22Rv1 (cell line): ENCODE data around the gene SPATS2L.

Experiments used
- H3K27ac ChIP-seq: fragments of 450-650 bp; 2 replicates; pipeline ENCODE4 v1.5.1; 2017
- CTCF ChIP-seq: fragments of 450-650 bp; IDR thresholded peaks from 2 replicates; pipeline ENCODE4 v1.5.1; 2017; ENCODE audit warnings: mild to moderate bottlenecking
- ZFX ChIP-seq: fragments of 450-650 bp; IDR thresholded peaks from 2 replicates; pipeline ENCODE4 v1.6.1; 2017; ENCODE audit warnings: antibody characterized with exemption, borderline replicate concordance

The SPATS2L gene

GRCh38 chr2:200422071-200422470 is 115.6 kb downstream of the SPATS2L start:
- no peak for TF ChIP-seq ZFX
- no peak overlapping the region for H3K27ac ChIP-seq

- no peak for TF ChIP-seq ZFX
- TF ChIP-seq CTCF: no peak
- H3K27ac ChIP-seq: no peak overlapping the region
Measured at GRCh38 chr2:200422532-200423261, 116.2 kb downstream of the SPATS2L start.

DNA sequence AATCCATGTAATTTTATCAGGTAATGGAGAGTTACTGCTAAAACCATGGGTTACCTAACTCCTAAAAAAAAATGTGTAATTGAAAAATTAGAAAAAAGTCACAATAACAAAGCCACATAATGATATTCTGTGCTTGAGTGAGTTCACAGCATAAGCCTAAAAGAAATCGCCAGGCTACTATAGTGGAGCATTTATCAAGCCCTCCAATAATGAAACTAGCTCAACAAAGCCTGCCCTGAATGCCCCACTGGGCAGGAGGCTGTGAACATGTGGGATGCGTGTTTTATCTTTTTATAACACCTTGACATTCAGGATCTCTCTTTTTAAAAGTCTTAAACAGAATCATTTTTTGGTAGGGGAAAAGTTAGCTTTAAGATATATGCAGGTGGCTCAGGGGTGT is 117.0 kb downstream of the SPATS2L start:
- no peak overlapping the region for H3K27ac ChIP-seq
- TF ChIP-seq CTCF: no peak
- TF ChIP-seq ZFX: no peak

DNA sequence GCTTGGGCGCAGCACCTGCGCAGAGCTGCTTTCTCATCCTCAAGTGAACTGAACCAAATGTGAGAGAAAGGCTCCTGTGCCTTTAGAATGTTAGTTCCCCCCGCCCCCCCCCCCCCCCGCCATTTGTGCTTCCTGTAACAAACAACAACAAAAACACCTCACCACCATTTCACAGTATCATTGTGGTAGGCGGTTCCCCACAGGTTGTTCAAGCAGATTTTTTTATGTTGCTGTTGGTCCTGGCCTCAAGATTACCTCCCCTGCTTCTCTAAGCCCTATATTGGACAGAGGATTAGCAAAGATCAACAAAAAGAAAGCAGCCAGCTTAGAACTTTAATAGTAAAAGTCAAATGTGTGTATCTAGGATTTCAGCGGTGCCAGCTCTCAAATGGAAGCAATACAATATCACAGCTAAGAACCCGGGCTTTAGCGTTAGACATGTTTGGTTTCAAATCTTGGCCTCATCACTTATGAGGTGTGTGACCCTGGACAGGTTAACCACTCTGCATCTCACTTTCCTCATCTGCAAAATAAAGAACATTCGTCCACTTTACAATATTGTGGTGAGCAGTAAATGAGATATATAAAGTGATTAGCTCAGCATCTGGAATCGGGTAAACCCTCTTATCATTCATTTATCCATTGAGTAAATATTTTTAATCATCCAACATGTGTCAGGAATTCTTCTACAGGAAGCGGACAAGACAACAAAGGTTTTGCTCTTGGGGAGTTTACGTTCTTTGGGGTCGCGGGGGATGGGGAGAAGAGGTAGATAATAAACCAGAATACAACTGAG is 118.7 kb downstream of the SPATS2L start:
- H3K27ac ChIP-seq: no peak overlapping the region
- TF ChIP-seq CTCF: no peak
- TF ChIP-seq ZFX: no peak

DNA sequence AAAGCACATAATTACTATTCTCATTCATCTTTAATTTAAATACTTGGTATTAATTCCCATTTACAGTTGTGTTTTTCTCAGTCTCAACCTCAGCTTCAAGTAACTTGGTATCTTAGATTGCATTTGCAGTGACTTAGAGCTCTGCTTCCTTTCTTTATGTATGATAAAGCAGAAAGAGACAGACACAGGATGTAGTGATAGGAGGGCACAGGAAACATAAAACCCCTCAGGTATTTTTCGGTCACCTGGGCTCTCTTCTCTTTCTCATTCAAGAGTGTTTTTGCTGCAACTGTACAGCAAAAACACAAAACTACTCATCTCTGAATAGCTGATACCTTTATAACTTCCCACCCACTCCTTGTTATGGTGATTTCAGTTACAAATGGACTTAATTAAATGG is 120.3 kb downstream of the SPATS2L start:
- TF ChIP-seq ZFX (no peak), CTCF (no peak)
- H3K27ac ChIP-seq: no peak overlapping the region

DNA sequence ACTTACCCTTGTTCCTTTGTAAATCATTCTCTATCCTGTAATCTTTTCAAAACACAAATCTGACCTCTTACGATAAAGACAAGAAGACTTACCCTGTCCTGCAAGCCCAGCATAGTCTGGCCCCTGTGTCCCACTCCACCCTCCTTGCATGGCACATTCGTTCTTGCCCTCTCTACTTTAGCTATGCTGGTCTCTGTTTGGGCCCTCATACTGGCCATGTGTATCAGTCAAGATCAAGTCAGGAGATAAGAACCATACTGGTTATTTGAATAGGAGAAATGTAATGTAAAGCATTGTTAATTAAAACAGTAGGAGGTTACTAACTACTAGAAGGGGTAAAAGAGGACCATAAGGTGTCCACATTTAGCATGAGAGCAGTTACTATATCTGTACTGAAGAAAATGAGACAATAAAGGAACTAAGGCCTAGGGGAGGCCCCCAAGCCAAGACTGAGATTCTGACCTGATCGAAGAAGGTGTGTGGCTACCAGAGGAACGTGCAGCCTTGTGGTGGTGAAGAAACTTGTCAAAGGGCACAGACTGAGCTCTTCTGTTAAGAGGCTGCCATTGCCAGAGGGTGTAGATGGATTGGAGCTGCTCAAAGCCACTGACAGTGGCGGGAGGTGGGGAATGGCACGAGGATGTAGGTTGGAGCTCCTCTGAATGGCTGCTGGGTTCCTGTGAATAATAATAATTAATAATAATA is 122.6 kb downstream of the SPATS2L start:
- H3K27ac ChIP-seq: no peak overlapping the region
- TF ChIP-seq ZFX: no peak
- TF ChIP-seq CTCF: no peak

GRCh38 chr2:200430017-200430416 is 123.5 kb downstream of the SPATS2L start:
- H3K27ac ChIP-seq: no peak overlapping the region
- TF ChIP-seq ZFX (no peak), CTCF (no peak)
